GM21390 (cell line): ENCODE measurements around the gene SGMS2.
A peak's percentile ranks its signal among the peaks of the same experiment; 100 is the strongest.
"Not testable (repeated sequence)": the region's sequence is repeated elsewhere in the genome, so short reads cannot be mapped to it uniquely, and the experiment has no call there.

ENCODE experiments used
- ATAC-seq: cut with Tn5 transposase; IDR thresholded peaks from one replicate; pipeline ENCODE4 v1.9.1; 2021; ENCODE audit not compliant: unreplicated experiment

Gene SGMS2

DNA sequence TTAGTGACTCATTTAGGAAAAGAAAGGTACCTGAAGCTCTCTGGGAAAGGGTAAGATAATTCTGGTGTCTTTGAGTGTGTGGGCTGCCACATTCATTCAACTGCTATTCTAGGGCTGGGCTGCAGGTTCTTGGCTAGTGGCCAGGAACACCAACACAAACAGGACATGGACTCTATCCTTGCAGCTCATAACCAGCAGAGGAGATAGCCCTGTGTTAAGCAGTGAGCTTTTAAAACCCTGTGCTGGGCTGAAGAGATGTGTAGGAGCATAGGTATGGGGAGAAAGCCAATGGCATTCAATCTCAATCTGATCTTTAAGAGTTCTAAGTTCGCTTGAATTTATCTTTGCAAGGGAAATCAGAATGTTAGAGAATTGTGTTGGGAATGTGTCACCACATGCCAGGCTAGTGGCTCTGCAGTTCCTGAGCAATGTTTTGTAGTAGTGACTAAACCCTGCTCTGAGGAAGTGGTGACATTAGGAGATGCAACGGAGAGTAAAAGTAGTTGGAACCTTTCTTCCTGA is 39.2 kb downstream of the SGMS2 start:
- ATAC-seq: no peak

DNA sequence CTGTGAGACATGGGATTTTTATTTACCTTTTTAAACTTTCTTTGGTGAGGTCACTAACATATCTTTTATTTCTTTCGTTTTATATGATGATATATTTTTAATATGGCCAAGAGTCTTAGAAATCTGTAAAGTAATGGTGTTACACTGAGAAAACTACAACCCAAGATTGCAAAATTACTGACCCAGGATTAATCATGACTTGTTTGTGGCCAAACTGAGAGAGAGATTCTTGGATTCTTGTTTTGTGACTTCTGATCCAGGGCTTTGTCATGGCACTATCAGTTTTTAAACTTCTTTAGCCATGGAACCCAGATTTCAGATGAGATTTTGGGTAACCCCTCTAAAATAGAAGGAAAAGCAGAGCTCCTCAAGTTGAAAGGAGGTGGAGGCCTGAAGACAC is 42.0 kb downstream of the SGMS2 start:
- no peak for ATAC-seq

DNA sequence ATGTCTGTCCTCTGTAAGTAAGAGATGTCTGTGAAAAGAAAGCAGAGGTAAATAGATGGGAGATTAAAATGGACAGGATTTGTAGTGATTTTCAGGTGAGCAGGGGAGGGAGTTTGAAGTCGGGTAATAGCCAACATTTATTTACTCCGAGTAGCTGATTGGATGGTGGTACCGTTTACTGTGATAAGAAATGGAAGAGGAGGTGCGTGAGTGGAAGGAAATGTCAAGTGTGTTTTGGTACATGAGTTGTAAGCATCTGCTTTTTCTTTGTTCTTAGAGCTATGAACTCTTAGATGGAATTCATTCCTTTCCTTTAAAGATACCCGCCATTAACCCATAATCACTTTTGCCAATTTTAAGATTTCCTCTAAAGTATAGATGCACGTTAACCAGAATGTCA is 45.5 kb downstream of the SGMS2 start:
- ATAC-seq: no peak

DNA sequence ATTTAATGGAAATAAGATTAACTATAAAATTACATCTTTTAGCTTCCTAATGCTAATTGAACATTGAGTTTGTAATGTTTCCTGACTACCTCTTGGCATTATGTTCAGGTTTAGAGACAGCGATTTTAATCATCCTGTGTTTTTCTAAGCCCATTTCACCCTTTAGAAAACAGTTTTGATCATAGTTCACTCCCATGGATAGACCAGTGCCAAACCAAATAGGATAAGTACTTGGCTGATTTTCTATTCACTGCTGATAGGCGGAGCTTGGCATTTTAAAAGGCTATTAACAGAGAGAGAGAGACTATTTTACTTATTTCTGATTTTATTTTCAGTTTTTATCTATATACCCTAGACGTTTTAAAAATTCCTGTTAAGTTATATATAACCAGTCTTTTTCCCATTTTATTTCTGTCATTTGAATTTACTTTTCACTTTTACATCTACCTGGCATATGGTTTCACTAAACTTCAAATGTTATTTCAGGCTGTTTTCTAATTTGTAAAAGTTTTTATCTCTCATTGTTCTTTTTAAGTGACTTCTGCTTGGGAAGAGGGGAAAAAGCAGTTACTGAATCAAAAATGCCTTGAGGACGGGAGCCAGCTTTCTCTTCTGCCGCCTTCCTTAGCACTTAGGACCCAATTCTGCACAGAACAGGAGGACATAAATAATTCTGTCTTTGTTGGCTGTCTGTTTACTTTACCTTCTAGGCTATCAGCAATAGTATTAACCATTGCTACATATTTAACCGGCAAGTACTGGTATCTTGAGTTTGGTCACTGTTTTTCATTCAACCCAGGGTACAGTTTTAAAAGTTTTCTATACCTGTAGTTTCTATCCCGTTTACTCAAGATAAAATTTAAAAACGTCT is 46.4 kb downstream of the SGMS2 start:
- ATAC-seq: no peak

DNA sequence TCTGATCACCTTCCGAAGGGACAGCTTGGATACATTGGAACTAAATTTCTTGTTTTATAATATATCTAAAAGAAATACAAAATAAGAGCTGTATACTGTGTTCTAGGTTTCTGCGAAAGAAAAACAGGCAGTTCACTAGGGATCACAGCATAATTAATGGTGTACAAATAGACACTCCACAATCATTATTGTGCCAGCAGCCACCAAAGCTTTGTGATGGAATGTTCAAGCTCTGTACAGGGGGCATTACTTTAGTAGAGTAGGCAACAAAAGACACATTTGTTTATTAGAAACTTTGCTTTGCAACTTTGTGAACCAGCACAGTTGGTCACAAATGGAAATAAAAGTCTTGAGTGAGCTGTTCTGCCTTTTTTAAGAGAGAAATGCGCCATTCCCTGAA is 49.3 kb downstream of the SGMS2 start:
- no peak for ATAC-seq

DNA sequence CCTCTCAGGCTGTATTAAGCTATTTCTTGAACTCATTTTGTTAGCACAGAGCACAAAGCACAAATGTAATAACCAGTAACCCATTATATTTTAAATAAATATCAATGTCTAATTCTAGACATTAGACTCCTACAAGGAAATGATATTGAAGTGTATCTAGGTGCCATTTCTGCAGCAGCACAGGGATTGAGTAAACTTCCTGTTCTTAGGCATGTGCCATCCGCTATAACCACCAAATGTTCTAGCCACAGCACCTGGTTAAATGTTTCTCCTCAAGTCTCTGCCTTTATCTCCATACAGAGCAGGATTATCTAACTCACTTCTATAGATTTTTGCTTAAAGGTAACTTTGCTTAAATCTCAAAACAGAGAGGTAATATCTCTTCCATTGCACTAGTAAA is 51.4 kb downstream of the SGMS2 start:
- no peak for ATAC-seq

DNA sequence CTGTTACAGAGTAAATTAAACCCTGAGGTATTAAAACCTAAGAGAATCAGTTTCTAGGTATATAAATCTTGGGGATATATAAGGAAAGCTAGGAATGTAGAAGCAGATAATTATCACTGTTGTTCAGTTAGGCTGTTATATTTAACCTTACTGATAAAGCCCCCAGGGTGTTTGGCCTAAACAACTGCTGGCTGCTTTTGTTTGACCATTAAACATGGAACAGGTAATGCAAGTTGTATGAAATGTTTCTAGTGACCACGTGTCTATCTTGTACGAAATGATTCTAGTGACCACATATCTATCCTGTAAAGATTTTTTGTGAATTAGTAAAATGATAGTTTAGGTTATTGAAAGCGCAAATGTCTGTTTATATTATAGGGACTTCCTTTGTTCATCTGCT is 52.6 kb downstream of the SGMS2 start:
- ATAC-seq: no peak

DNA sequence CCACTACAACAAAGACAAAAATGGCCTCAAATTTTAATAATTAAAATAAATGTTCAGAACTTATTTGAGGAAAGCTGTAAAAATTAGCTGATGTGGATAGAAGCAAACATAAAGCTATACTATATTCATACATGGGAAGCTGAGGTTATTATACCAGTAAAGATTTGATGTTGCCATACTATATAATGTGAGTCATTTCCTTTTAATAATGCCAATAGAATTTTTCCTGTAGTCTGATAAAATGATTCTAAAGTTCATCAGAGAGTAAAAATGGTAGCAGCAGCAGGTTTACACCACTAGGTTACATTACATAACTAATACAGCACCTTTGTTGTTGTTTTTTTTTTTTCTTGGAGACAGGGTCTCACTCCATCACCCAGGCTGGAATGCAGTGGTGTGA is 61.1 kb downstream of the SGMS2 start:
- ATAC-seq: no peak

DNA sequence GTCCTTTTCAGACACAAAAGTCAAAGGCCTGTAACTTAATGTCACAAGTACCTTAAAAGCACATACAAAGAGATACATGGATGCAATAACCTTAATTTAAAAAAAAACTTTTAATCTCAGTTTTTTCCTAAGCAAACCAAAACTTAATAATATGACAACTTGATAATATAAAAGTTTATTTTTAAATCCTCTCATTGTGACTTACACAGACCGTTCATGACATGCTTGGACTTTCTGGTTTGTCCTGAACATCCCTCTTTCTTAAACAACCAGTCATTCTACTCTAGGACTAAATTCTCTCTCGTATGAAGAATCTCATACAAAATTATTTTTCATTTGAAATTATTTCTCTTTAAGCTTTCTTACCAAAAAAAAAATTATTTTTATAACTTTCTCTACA is 63.5 kb downstream of the SGMS2 start:
- ATAC-seq: no peak

DNA sequence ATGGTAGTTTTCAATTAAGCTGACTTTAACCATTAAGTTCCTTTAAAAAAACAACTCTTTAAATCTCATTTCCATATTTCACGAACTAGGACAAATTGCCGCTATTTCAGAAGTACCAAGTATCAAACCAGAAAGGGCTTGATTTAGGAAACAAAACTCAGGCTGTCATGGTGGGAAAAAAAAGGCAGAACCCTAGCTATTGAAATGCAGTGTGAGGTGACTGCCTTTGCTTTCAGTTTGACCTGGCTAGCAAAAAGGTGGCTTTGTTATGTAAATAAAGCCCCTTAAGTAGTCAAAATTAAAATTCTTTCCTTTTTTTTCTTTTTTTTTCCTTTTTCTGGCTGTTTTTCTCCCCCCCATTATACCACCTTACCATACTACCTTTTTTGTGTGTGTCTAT is 66.0 kb downstream of the SGMS2 start:
- ATAC-seq: no peak

DNA sequence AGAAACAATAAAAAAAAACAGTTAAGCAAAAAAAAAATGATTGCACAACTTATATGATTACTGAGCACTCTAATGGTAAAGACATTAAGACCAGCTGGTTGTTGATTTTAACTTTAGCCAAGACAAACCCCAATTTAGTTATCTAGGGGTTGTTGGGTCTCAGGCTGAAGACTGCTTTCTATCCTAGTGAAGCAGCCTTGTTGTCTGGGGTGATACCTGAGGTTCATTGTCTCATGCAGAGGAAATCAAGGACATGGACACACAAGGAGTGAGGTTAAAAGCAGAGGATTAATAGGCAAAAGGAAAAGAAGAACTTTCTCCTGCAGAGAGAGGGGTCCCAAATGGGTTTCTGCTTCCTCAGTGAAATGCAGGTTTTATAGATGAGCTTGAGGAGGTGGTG is 66.6 kb downstream of the SGMS2 start:
- no peak for ATAC-seq

DNA sequence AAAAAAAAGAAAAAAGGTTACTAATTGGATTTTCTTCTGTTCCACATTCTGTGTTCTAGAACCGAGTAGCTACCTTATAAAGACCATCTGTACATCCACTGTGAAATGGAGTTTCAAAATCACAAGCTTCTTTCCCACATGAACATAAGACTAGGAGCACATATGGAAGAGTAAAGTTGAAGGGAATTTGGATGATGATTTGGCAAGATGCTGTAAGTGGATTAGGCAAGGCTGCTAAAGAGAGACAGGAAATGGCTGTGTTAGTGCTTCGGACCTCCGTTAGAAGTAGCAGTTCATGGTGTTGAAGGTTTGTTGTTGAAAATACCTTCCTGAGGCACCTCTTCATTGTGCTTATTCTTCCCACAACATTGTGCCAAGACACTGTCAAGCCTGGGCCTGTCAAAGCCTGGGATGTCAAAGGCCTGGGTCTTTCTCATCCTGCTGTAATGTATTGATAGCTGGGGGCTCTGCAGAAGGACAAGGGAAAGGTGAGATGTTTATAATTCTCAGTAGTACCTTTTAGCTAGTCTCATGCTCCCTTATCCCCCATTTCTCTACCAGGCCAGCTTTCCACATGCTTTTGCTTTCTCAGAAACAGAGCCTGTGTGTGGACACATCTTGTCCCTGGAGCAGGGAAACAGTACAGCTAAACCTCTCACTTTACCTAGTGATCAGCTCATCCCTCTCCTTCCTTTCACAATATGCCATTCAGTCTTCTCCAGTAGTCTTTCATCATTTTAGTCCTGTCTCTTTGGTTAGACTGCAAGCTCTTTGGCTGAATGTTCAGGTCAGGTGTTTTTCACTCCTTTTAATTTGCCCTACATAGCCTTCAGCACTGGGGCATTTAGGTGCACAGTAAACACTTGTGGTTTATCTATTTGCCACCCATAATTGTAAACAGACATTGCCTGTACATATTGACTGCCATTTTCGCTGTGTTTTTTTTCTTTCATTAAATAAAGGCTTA is 68.7 kb downstream of the SGMS2 start:
- ATAC-seq: no peak

DNA sequence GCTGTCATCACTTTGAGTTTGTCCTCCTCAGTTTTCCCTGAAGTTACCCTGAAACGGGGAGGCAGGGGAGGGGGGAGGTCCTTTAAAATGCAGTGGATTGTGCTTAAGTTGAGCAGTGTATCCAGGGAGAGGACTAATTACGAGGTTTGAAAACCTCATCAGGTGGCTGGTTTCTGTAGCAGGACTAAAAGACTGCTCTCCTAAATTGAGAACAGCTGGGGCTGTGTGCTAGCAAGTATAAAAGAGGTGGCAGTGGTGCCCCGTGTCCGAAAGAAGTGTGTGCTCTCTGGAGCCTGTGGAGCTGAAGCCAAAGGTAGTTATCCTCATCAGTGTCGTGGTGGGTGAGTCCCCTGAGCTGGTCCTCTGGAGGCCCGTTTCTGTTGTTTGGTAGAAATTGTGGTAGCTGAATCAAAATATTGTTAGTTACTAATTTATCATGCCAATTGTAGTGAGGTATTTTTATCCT is 69.4 kb downstream of the SGMS2 start:
- ATAC-seq: no peak

DNA sequence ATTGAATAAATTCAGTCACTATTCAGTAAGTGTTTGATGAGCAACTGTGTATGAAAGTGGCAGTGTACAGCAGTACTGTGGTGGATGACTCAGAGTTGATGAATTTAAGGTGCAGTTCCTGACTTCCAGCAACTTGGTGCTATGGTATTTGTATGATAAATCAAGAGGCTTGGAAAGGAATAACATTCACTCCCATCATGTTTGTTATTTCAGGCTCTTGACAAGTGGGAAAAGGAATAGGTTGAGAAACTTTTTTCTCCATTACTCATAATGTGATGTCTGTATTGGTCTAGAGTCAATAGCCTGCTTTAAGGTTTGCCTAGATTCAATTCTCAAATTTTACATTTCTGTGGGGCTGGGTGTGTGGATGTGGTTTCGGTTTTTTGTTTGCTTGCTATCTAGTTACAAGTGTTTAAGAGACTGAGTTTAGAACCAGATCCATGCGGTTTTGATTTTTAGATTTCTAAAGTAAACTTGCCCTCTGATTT is 71.5 kb downstream of the SGMS2 start:
- no peak for ATAC-seq

DNA sequence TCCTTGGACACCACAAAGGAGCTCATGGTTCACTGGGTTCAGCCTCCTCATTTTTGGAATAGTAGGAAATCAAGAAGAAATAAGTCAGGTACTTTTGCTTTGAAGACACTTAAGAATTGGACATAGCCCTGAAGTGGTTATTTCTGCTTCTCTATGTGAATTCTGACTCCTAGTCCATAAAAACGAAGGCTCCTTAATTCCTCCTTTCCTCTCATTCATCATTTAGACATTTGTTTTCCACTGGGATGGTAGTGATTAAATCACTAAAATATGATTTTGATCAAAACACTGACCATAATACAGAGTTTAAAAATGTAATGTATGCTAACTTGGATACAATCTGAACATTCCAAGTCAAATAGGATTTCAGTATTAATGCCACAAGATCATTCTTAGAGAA is 71.9 kb downstream of the SGMS2 start:
- no peak for ATAC-seq

DNA sequence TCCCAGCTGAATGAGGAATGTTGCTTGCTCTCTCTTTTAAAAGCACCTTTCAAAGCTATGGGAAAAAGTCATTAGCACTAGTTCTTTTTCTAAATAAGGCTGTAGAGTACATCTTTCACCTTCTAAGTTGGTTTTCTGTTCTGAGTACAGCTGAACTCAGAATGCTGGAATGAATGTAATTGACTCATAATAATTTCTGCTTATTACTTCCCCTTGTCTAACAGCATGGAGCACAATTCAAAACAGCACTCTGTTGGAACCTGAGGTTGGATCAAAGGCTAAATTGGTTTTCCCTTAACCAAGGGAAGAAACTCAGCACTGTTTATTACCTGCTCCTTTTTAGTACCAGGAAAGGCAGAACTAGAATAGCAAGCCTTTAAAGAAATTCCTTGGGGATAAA is 73.1 kb downstream of the SGMS2 start:
- ATAC-seq: no peak

DNA sequence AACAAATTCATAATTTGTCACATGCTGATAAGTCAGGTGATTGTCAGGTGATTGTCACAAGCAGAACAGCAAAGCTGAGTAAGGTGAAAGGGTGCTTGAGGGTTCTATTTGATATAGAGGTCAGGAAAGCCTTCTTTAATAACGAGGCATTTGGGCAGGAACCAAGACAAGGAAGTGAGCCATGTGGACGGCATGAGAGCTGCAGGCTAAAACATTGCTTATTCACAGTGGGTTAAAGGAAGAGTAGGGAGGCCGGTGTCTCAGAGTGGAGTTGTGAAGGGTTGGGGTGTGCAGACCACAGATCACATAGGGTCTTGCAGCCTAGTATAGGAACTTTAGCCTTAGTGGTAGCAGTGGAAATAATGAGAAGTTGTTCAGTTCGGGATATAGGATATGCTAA is 75.3 kb downstream of the SGMS2 start:
- no peak for ATAC-seq

DNA sequence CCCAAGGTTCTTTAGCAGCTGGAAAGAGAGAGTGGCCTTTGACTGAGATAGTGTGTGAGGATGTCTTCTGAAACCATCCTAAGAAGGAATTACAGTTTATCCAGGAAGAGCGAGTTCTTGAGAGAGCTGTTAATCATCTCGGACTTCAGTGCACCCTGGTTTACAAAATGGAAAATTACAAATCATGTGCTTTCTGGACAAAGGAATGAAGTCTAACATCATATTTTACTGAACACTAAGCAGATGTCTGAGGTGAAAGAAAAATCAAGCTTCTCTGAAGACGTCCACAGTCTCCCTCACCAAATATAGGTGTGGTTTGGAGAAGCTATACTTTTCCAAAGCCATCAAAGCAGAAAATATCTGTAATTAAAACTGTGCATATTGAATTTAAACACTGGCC is 75.8 kb downstream of the SGMS2 start:
- ATAC-seq: no peak

DNA sequence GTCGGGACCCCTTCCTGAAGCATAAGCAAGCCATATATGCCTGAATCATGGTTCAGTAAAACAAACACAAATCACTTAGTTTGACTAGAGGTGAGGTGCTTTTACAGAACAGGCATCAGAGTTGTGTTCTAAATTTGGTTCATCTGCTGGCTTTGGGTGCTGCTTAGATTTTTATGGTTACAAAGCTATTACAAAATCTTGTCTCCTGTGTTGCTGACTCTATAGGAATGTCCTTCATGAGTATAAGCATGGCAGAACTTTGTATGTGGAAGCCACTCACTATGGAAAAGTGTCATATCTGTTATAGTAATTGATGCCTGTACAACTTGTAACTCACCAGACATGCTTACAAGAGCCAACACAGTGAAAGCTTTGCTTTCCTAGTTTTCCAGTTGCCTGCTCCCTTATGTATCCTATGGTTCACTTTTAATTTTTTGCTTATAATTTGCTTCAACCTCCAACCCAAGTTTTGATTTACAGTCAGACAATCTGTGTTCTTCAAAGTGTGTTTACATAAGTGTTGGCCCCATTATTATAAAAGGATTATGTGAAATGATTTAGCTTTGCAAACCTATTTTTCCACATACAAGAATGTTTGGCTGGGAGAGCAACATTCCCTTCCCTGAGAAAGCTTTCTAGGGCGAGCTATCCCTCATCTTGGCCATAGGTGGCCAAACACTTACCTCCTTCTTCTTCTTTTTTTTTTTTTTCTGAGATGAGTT is 76.6 kb downstream of the SGMS2 start:
- ATAC-seq: no peak

DNA sequence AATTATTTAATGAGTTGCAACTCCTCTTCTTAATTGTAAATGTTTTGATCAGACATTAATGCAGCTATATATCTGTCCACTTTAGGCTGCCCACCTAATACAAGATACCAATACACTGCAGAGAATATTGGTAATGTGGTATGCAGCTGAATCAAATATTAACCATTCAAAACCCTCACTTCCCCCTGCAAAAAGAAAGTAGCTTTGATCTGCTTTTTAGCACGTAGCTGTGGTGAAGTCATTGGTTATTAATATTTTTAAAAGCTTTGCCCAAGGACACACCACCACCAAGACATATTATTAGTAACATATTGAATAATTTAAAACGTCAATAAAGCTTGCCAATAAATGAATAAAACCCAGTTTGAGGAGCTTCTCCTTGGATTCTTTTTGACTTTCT is 78.0 kb downstream of the SGMS2 start:
- peak; percentile 73 for ATAC-seq

DNA sequence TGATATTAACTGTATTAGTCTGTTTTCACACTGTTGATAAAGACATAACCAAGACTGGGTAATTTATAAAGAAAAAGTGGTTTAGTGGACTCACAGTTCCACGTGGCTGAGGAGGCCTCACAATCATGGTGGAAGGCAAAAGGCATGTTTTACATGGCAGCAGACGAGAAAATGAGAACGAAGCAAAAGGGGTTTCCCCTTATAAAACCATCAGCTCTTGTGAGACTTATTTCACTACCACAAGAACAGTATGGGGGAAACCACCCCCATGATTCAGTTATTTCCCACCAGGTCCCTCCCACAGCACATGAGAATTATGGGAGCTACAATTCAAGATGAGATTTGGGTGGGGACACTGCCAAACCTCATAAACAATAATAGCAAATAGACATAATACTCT is 80.3 kb downstream of the SGMS2 start:
- ATAC-seq: not testable (repeated sequence)
